Stimulated activated CD4-positive, alpha-beta T cell treated with anti-CD3 and anti-CD28 coated beads, Interleukin-1b, Interleukin-23, amount 100 ng/mL, for 48 hours (primary cell): ENCODE results near the gene TSC2.

Experiments used
- DNase-seq: peaks from one replicate; pipeline ENCODE4 v3.0.0-alpha.2; 2020

TSC2 gene

DNA sequence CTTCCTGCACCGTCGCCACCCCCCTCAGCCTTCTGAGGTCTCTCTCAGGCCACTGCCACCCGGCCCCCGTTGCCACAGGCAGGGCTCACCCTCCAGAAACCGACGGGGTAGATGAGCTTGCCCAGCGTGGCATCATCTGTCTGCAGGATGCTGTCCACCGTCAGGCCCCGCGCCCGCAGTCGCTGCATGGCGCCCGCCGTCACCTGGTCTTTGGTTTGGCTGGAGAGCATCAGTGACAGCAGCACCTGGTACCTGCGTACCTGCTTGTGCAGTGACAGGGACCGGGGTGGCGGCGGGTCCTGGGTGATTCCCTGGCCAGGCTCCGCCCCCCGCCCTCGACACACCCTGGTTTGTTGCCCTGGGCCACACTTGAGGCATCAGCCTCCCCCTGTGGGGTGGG is 3.2 kb upstream of the TSC2 start:
- DNase-seq = no peak

DNA sequence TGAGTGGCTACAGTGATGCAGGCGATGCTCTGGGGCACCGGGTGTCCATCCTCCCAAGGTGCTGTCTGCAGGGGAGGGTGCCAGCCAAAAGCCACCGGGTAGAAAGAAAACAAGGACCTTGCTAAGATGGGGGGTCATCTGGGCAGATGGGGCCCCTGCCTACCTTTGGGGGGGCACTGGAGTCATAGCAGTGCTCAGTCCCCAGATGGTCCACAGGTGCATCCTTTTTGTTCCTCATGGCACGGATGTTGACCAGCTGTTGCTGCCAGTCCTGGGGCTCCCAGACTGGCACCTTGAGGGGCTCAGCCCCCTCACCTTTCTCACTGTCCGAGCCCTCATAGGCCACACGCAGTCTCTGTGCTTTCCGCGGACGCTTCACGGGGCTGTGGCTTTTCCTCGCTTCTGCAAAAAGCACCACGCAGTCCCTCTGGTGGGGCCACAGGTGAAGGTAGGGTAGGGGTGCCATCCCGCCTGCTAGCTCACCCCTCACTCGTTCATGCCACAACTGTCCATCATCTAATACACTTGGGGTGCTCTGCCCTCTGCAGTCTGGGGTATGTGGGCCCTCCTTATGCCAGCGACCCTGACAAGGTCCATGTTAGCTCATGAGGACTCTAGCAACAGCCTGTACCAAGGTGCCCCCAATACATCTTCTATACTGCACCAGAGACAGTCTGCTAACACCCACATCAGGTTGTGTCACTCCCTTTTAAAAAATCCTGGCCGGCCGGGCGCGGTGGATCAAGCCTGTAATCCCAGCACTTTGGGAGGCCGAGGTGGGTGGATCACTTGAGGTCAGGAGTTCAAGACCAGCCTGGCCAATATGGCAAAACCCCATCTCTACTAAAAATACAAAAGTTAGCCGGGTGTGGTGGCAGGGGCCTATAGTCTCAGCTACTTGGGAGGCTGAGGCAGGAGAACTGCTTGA is 1.6 kb upstream of the TSC2 start:
- DNase-seq = no peak

GRCh38 chr16:2046893-2047329 is 874 bp upstream of the TSC2 start:
- no peak for DNase-seq

- no peak for DNase-seq
These were observed 345 bp downstream of the TSC2 start for GRCh38 chr16:2048116-2048543.

DNA sequence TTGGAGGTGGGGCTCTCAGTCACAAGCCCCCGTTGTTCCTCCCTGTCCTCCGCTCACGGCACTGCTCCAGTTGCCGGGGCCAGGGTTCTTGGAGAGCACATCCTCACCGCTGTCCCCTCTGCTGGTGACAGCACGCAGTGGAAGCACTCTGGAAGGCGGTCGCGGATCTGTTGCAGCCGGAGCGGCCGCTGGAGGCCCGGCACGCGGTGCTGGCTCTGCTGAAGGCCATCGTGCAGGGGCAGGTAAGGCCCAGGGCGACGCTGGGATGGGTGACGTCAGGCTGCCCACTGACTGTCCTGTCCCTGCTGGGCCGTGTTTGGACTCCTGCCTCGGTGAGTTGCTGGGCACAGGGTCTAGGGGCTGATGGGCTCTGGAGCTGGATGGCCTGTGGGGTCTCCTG is 5.4 kb downstream of the TSC2 start:
- DNase-seq = no peak

GRCh38 chr16:2053897-2054296 is 6.1 kb downstream of the TSC2 start:
- DNase-seq = no peak

GRCh38 chr16:2054543-2055245 is 6.9 kb downstream of the TSC2 start:
- DNase-seq = no peak

DNA sequence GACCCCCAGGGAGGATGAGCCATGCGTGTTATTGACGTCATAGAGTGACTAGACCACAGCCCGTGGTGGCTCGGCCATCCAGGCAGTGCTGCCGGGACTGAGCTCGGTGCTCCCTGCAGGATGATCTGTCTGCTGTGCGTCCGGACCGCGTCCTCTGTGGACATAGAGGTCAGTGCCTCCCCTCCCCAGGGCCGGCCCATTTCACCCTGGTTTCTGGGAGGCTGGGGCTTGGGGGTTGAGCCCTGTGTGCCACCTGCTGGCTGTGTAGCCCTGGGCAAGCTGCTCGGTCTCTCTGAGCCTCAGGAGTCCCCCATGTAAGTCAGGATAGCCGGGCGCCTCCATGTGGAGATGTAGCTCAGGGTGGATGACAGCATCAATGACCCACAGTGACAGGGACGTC is 8.3 kb downstream of the TSC2 start:
- DNase-seq = no peak

- DNase-seq = no peak
These were observed 9.1 kb downstream of the TSC2 start for GRCh38 chr16:2056681-2057407.

DNA sequence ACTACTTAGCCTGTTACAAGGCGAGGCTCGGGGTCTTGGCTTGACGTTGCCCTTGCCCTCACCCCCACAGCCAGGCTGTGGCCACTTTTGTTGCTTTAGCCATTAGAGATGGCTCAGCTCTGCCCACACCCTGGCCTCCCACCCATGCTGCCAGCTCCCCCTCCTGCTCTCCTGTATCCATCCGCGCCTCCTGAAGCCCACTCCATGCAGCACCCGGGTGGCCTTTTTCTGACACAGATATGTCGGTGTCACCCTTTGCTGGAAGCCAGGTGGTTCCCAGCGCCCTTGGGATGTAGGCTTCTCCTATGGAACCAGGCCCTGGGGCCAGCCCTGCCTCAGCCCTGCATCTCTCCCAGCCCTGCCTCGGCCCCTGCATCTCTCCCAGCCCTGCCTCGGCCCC is 9.7 kb downstream of the TSC2 start:
- DNase-seq = no peak

DNA sequence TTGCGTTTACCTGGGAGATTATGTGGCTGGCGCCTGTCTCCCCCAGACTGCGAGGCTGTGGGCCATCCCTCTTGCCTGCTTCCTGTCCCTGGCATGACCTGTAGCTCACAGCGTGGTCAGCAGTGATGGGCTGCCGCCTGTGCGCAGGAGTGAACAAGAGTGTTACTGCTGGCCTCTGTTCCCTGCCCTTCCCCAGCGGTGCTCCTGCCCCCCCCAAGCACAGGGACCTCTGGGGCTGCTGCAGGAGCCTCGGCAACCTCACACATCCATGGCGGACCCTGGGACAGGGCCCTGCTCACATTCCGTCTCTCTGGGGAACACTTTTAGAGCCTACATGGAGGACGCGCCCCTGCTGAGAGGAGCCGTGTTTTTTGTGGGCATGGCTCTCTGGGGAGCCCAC is 10.6 kb downstream of the TSC2 start:
- DNase-seq = no peak

- DNase-seq = no peak
These were observed 11.1 kb downstream of the TSC2 start for GRCh38 chr16:2058872-2059271.

GRCh38 chr16:2060346-2060745 is 12.6 kb downstream of the TSC2 start:
- DNase-seq = no peak

DNA sequence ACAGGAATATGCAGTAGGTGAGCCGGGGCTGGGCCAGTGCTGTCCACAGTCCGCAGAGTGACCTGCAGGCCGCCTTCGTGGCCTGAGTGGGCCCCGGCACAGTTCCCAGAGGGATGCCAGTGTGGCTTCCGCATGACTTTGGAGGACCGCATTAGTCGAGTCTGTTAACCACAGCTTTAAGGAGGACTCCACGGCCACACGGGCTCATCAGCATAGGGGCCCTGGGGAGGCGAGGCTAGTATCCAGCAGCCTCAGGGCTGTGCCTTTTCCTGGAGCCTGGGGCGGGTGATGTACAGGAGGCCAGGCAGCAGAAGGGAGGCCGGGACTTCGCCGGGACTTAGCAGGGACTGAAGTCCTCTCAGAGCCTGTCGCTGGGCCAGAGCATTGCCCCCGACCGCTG is 13.2 kb downstream of the TSC2 start:
- no peak for DNase-seq

- no peak for DNase-seq
These were observed 13.7 kb downstream of the TSC2 start for GRCh38 chr16:2061526-2061925.

- DNase-seq = no peak
These were observed 15.0 kb downstream of the TSC2 start for GRCh38 chr16:2062801-2063200.

DNA sequence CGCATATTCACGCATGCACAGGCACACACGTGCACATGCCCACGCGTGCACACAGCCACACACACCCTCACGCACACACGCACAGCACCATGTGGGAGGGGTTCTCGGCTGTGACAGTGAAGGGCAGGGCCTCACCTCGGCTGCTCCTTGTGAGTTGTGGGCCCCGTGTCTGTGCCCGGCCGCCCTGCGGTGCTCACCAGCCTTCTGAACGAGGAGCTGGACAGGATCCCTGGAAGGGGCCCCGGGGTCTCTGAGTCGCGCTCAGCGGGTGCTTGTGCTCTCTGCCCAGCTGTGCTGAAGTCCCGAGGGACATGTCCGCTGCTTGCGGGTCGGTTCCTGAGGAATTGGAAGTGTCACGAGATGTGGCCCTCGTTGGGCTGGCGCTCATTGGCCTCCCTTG is 16.1 kb downstream of the TSC2 start:
- no peak for DNase-seq

DNA sequence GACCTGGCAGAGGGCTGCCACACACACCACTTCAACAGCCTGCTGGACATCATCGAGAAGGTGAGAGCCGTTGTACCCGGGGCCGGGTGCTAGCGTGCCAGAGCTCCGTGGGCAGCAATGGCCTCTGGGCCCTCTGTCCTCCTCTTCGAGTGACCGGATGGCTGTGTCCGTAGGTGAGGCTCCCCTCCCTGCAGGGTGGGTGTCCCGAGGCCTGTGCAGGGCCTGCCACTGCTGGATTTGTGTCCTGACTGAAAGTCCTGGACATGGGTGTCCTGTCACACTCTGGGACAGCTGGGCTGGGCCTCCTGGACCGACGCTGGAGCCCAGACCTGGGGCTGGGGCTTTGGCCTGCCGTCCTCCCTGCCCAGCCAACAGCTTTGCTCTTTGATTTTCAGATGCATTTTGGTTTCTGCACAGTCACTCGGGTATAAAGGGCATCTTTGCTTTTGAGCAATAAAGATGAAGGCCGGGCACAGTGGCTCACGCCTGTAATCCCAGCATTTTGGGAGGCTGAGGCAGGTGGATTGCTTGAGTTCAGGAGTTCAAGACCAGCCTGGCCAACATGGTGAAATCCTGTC is 16.7 kb downstream of the TSC2 start:
- no peak for DNase-seq

DNA sequence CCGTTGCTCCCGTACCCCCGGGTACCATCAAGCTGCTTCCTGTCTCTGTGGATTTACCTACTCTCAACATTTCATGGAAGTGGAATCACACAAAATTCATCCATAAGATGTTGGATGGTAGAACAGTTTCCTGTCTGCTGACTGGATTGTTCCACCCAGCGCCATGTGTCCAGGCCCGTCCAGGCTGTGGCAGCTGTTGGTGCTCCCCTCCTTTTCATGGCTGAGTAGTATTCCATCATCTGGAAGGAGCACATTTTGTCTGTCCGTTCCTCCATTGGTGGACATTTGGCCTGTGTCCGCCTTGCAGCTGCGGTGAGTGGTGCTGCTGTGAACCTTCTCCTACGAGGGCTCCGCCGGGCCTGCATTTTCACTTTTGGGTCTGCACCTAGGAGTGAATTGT is 18.4 kb downstream of the TSC2 start:
- DNase-seq = no peak

- DNase-seq = no peak
These were observed 23.0 kb downstream of the TSC2 start for GRCh38 chr16:2070576-2071453.

- DNase-seq = no peak
These were observed 23.8 kb downstream of the TSC2 start for GRCh38 chr16:2071454-2072202.
